Keratinocyte (primary cell): ENCODE results near the gene ANKRD2. TPM values are rescaled to one million over a fixed set of nuclear protein-coding genes. Genes with fewer than 3 reads are reported as not detected.

Source experiments
- DNase-seq: peaks from one replicate; pipeline ENCODE4 v3.0.0-alpha.2; 2011; ENCODE audit warnings: low read depth, missing footprints, low spot score
- FAIRE-seq: peaks from 2 replicates; lab custom pipeline; 2011; peaks lifted over from hg19 to GRCh38; lab: Jason Lieb, UNC
- H2AFZ ChIP-seq: 2 replicates; pipeline ENCODE4 v1.6.0; 2012; ENCODE audit warnings: low read length, control low read depth, inconsistent platforms; ENCODE audit not compliant: control insufficient read depth
- H3K27ac ChIP-seq: 2 replicates; pipeline ENCODE4 v1.5.1; 2011; ENCODE audit warnings: low read length; ENCODE audit not compliant: control insufficient read depth, insufficient read depth
- H3K27me3 ChIP-seq: 3 replicates; pipeline ENCODE4 v1.6.0; 2011; ENCODE audit warnings: low read length; ENCODE audit not compliant: control insufficient read depth, insufficient read depth; ENCODE audit errors: extremely low read depth
- H3K36me3 ChIP-seq, 2 experiments: 2 replicates in 1 of 2; 3 replicates in 1 of 2; pipeline ENCODE4 v1.5.1; 2011; ENCODE audit warnings: low read length in 2 of 2, mild to moderate bottlenecking in 1 of 2; ENCODE audit not compliant: control insufficient read depth in 2 of 2, insufficient read depth in 2 of 2; ENCODE audit errors: extremely low read depth in 1 of 2
- H3K4me1 ChIP-seq: 3 replicates; pipeline ENCODE4 v1.5.1; 2011; ENCODE audit warnings: low read length; ENCODE audit not compliant: control insufficient read depth, insufficient read depth; ENCODE audit errors: extremely low read depth
- H3K4me2 ChIP-seq: 3 replicates; pipeline ENCODE4 v1.6.0; 2011; ENCODE audit warnings: low read depth, low read length; ENCODE audit not compliant: control insufficient read depth, insufficient read depth; ENCODE audit errors: extremely low read depth
- H3K4me3 ChIP-seq, 3 experiments: fragments of 200-600 bp in 1 of 3; sonication (generic) in 1 of 3; 2 replicates in 2 of 3; 3 replicates in 1 of 3; pipeline ENCODE4 v1.5.1; 2011 to 2016; ENCODE audit warnings: low read length in 3 of 3, mild to moderate bottlenecking in 3 of 3, control low read depth in 2 of 3, inconsistent platforms in 1 of 3, low read depth in 1 of 3, mixed read lengths in 1 of 3, mixed run types in 1 of 3, moderate library complexity in 1 of 3; ENCODE audit not compliant: control insufficient read depth in 2 of 3, insufficient read depth in 2 of 3; ENCODE audit errors: extremely low read depth in 1 of 3
- H3K79me2 ChIP-seq: 2 replicates; pipeline ENCODE4 v1.6.0; 2012; ENCODE audit warnings: low read length; ENCODE audit not compliant: control insufficient read depth, insufficient read depth
- H3K9ac ChIP-seq: 3 replicates; pipeline ENCODE4 v1.6.0; 2011; ENCODE audit warnings: low read length; ENCODE audit not compliant: control insufficient read depth, insufficient read depth; ENCODE audit errors: extremely low read depth
- H3K9me1 ChIP-seq: 3 replicates; pipeline ENCODE4 v1.6.0; 2011; ENCODE audit warnings: low read length; ENCODE audit not compliant: control insufficient read depth, insufficient read depth; ENCODE audit errors: extremely low read depth
- H3K9me3 ChIP-seq: 2 replicates; pipeline ENCODE4 v1.5.1; 2012; ENCODE audit warnings: low read depth, low read length; ENCODE audit not compliant: control insufficient read depth
- H4K20me1 ChIP-seq: 3 replicates; pipeline ENCODE4 v1.6.0; 2011; ENCODE audit warnings: low read length; ENCODE audit not compliant: control insufficient read depth, insufficient read depth; ENCODE audit errors: extremely low read depth
- CTCF ChIP-seq, 3 experiments: IDR thresholded peaks in 1 of 3; conservative IDR thresholded peaks in 1 of 3; optimal IDR thresholded peaks in 1 of 3; 2 replicates in 2 of 3; 3 replicates in 1 of 3; pipeline versions ENCODE3 to v1.5.1; 2011; ENCODE audit warnings: low read length in 3 of 3, mild to moderate bottlenecking in 3 of 3, moderate library complexity in 2 of 3, control low read depth in 1 of 3, inconsistent platforms in 1 of 3; ENCODE audit not compliant: insufficient read depth in 2 of 3; ENCODE audit errors: extremely low read depth in 1 of 3
- EZH2 ChIP-seq: IDR thresholded peaks from one replicate; pipeline ENCODE4 v1.6.1; 2012; ENCODE audit warnings: inconsistent platforms, mild to moderate bottlenecking, low read length, moderate library complexity
- dilution Hi-C: fragments of 300-500 bp; cut with MboI; formaldehyde crosslinking; loops from one replicate; pipeline ENCODE4 v1.7.0; 2020; ENCODE audit warnings: low sequenced_read_pairs; ENCODE audit not compliant: extremely low pct_ligation_motif_present
- polyA plus RNA-seq, 5 experiments: library from polyadenylated mRNA; depleted of rRNA in 3 of 5; stranded (reverse) in 3 of 5; stranded (forward) in 1 of 5; unstranded in 1 of 5; fragments of >200 nt; gene quantifications; 1 replicate in 1 of 5; 2 replicates in 3 of 5; 3 replicates in 1 of 5; pipeline versions ENCODE4 v1.2.1 to v1.2.3, GENCODE V29; 2011 to 2012; ENCODE audit warnings: missing spikeins in 2 of 5, low read depth in 1 of 5, low replicate concordance in 1 of 5

ANKRD2 gene
- polyA plus RNA-seq, 1 donor (not counting 4 experiments of a cell fraction or from before 2014, with no cell fraction given): 0.38 TPM

- DNase-seq (no peak), FAIRE-seq (no peak)
- H4K20me1 ChIP-seq: no peaks in the 10 kb centered on the region
- H3K9me1 ChIP-seq: no peaks in the 10 kb centered on the region
- TF ChIP-seq CTCF (optimal IDR thresholded peaks at IDR 0.05 in 1 of 3, IDR thresholded peaks at IDR 0.05 in 1 of 3, conservative IDR thresholded peaks at IDR 0.05 in 1 of 3; ENCODE audit: extremely low read depth in 1 of 3, insufficient read depth in 2 of 3, low read length in 3 of 3): no peak
- no peak overlapping the region for H3K4me2 ChIP-seq
- H3K79me2 ChIP-seq: peaks cover 21% of the 10 kb centered on the region
- H3K4me3 ChIP-seq: no peak overlapping the region
- no peak overlapping the region for H3K9ac ChIP-seq
- H3K27me3 ChIP-seq: no peaks in the 10 kb centered on the region
- dilution Hi-C loops: no loop called here
- no peak overlapping the region for H3K27ac ChIP-seq
- no peaks in the 10 kb centered on the region for H3K36me3 ChIP-seq
- no peaks in the 10 kb centered on the region for H3K9me3 ChIP-seq
- peaks cover 45% of the 10 kb centered on the region for H3K4me1 ChIP-seq
- H2AFZ ChIP-seq: no peak overlapping the region
These were observed 25.9 kb upstream of the ANKRD2 start for GRCh38 chr10:97546456-97547270.

GRCh38 chr10:97547271-97547600 lies 25.3 kb upstream of the ANKRD2 start:
- DNase-seq: no peak
- peaks cover 21% of the 10 kb centered on the region for H3K79me2 ChIP-seq
- H3K9ac ChIP-seq: no peak overlapping the region
- no peak overlapping the region for H2AFZ ChIP-seq
- no peaks in the 10 kb centered on the region for H3K27me3 ChIP-seq
- FAIRE-seq: no peak
- H3K9me1 ChIP-seq: no peaks in the 10 kb centered on the region
- TF ChIP-seq EZH2: no peak
- no peak for TF ChIP-seq CTCF (optimal IDR thresholded peaks at IDR 0.05 in 1 of 3, IDR thresholded peaks at IDR 0.05 in 1 of 3, conservative IDR thresholded peaks at IDR 0.05 in 1 of 3; ENCODE audit: extremely low read depth in 1 of 3, insufficient read depth in 2 of 3, low read length in 3 of 3)
- no peaks in the 10 kb centered on the region for H3K36me3 ChIP-seq
- dilution Hi-C loops: no loop called here
- no peaks in the 10 kb centered on the region for H4K20me1 ChIP-seq
- no peak overlapping the region for H3K4me2 ChIP-seq
- no peak overlapping the region for H3K27ac ChIP-seq
- H3K4me3 ChIP-seq: no peak overlapping the region
- peaks cover 42% of the 10 kb centered on the region for H3K4me1 ChIP-seq
- no peaks in the 10 kb centered on the region for H3K9me3 ChIP-seq
